ENCODE results near the gene NTHL1. TPM values are rescaled to one million over a fixed set of nuclear protein-coding genes. Genes with fewer than 3 reads are reported as not detected.

NTHL1 gene
- total and polyA plus RNA-seq, 9 of the 15 experiments (the other 6 are each of a cell fraction or from before 2014, with no cell fraction given): 1.1 to 58.8 (median 17.6) TPM

- peak; percentile 73 for TF ChIP-seq GMEB1 (CRISPR knock-in tag; IDR thresholded peaks at IDR 0.05)
- no peak for TF ChIP-seq RNF219 (CRISPR knock-in tag; IDR thresholded peaks at IDR 0.05)
- TF ChIP-seq FOXP1 (CRISPR knock-in tag; IDR thresholded peaks at IDR 0.05): peak; percentile 74; the same call in 1 of the 2 replicates
- no peak for TF ChIP-seq FOXM1 (IDR thresholded peaks at IDR 0.05; ENCODE audit: low read depth)
- 0 out of 2 replicates have a peak, but pooled peaks have one; percentile 72 for TF ChIP-seq FOXM1 (CRISPR knock-in tag; IDR thresholded peaks at IDR 0.05; ENCODE audit: low read depth)
- TF ChIP-seq ETV6 (IDR thresholded peaks at IDR 0.05; ENCODE audit: borderline replicate concordance in 1 of 2, low read depth in 2 of 2, low read length in 1 of 2): no peak
- TF ChIP-seq ETV6 (CRISPR knock-in tag; IDR thresholded peaks at IDR 0.05; ENCODE audit: borderline replicate concordance): no peak; the same call in 1 of the 2 replicates
- TF ChIP-seq RFX7 (CRISPR knock-in tag; IDR thresholded peaks at IDR 0.05): no peak
- peak; percentile 95 for TF ChIP-seq ZFX (CRISPR knock-in tag; IDR thresholded peaks at IDR 0.05)
- no peak for TF ChIP-seq ADNP (tag; IDR thresholded peaks at IDR 0.05)
- no peak for TF ChIP-seq EGR1 (conservative IDR thresholded peaks at IDR 0.05)
- TF ChIP-seq SMARCB1 (IDR thresholded peaks at IDR 0.05; ENCODE audit: insufficient read length, low read depth): no peak
- TF ChIP-seq TFAM (CRISPR knock-in tag; conservative IDR thresholded peaks at IDR 0.05): no peak
- no peak for TF ChIP-seq ZNF76 (CRISPR knock-in tag; IDR thresholded peaks at IDR 0.05; ENCODE audit: borderline replicate concordance)
- no peak for TF ChIP-seq FUS (optimal IDR thresholded peaks at IDR 0.05; ENCODE audit: low read depth, low read length)
- no peak for TF ChIP-seq DLX4 (CRISPR knock-in tag; IDR thresholded peaks at IDR 0.05)
- peak; percentile 31 to 86 for TF ChIP-seq E2F6 (IDR thresholded peaks at IDR 0.05; ENCODE audit: borderline replicate concordance in 1 of 2, extremely low read depth in 1 of 2, insufficient read depth in 1 of 2, insufficient read length in 1 of 2, low read depth in 1 of 2, low read length in 1 of 2, poor library complexity in 1 of 2, severe bottlenecking in 1 of 2)
- TF ChIP-seq CBX1 (IDR thresholded peaks at IDR 0.05; ENCODE audit: low read depth): no peak
- TF ChIP-seq IRF9 (tag; IDR thresholded peaks at IDR 0.05): no peak
- TF ChIP-seq ESRRA (IDR thresholded peaks at IDR 0.05; ENCODE audit: borderline replicate concordance, low read depth): peak; percentile 52; the same call in 1 of the 2 replicates
These were observed 37.7 kb downstream of the NTHL1 start, which contains the start of gene ZNF598 (continued) for GRCh38 chr16:2009791-2010510.

Data from K562 (cell line).